Measurements from ENCODE around the gene TCEA2. TPM values are rescaled to one million over a fixed set of nuclear protein-coding genes. Genes with fewer than 3 reads are reported as not detected.

Gene TCEA2
- total and polyA plus RNA-seq, 2 donors (not counting 1 experiment from before 2014, with no cell fraction given) = 58.1 to 63.9 TPM

- H3K27me3 Mint-ChIP-seq = no peaks in the 10 kb centered on the region
- Histone ChIP-seq H3K4me1 (ENCODE audit: control insufficient read depth in 2 of 2, insufficient read depth in 2 of 2, low read length in 2 of 2) (peaks cover 26 to 46% of the 10 kb centered on the region in 2 donors), H3K27me3 (replicated peaks in 1 of 4; ENCODE audit: control extremely low read depth in 1 of 4, control insufficient read depth in 3 of 4, insufficient read depth in 4 of 4, low read length in 3 of 4) (peaks cover 0 to 21% (median 5%) of the 10 kb centered on the region in 4 experiments), H3K36me3 (replicated peaks in 1 of 2; ENCODE audit: control extremely low read depth in 1 of 2, control insufficient read depth in 1 of 2, extremely low read depth in 1 of 2, insufficient read depth in 2 of 2, low read length in 1 of 2) (peaks cover 0 to 16% of the 10 kb centered on the region in 2 experiments), H3K4me3 (ENCODE audit: control extremely low read depth in 1 of 5, extremely low read depth in 1 of 5, insufficient read depth in 1 of 5, low read depth in 2 of 5, low read length in 4 of 5) (no peak overlapping the region), H3K9ac (ENCODE audit: low read length) (no peak overlapping the region), H3K27ac (ENCODE audit: low read length in 2 of 2) (no peak overlapping the region), H4K20me1 (ENCODE audit: control insufficient read depth, insufficient read depth, low read length, poor library complexity, severe bottlenecking) (no peaks in the 10 kb centered on the region), H3K79me2 (ENCODE audit: control insufficient read depth, insufficient read depth, low read length) (peaks cover 5% of the 10 kb centered on the region), H3K4me2 (replicated peaks; ENCODE audit: low read depth, low read length, poor library complexity, severe bottlenecking) (no peak overlapping the region), H2AFZ (ENCODE audit: insufficient read depth, low read depth, low read length, poor library complexity, severe bottlenecking) (no peak overlapping the region), H3K9me3 (ENCODE audit: control extremely low read depth in 1 of 3, control insufficient read depth in 2 of 3, insufficient read depth in 1 of 3, low read length in 2 of 3) (peaks cover 0 to 4% (median 0%) of the 10 kb centered on the region in 3 donors)
- TF ChIP-seq EZH2 (IDR thresholded peaks at IDR 0.05; ENCODE audit: borderline replicate concordance, insufficient read depth, low read depth, low read length, poor library complexity, severe bottlenecking) = no peak
- TF ChIP-seq, protein P1, sequence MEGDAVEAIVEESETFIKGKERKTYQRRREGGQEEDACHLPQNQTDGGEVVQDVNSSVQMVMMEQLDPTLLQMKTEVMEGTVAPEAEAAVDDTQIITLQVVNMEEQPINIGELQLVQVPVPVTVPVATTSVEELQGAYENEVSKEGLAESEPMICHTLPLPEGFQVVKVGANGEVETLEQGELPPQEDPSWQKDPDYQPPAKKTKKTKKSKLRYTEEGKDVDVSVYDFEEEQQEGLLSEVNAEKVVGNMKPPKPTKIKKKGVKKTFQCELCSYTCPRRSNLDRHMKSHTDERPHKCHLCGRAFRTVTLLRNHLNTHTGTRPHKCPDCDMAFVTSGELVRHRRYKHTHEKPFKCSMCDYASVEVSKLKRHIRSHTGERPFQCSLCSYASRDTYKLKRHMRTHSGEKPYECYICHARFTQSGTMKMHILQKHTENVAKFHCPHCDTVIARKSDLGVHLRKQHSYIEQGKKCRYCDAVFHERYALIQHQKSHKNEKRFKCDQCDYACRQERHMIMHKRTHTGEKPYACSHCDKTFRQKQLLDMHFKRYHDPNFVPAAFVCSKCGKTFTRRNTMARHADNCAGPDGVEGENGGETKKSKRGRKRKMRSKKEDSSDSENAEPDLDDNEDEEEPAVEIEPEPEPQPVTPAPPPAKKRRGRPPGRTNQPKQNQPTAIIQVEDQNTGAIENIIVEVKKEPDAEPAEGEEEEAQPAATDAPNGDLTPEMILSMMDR (IDR thresholded peaks at IDR 0.05) = no peak
- H3K4me1 Mint-ChIP-seq = peaks cover 45% of the 10 kb centered on the region
- peaks cover 3% of the 10 kb centered on the region for H3K9me3 Mint-ChIP-seq (ENCODE audit: insufficient read depth)
- CTCF ChIA-PET = interaction anchor here (1.5 to 5.8 kb wide), 4 partner anchors 14 to 59 kb away, joined by 5 to 76 read pairs (median 46); partner anchors contain the start of genes LKAAEAR1, OPRL1 and RGS19
- WGBS (ENCODE audit: insufficient coverage) = 98% methylated on average over 28 of the region's 28 CpGs
- POLR2A ChIA-PET = interaction anchor here (1.2 to 2.4 kb wide), 3 partner anchors 12 to 22 kb away, joined by 3 to 24 read pairs (median 21); partner anchors contain the start of gene LKAAEAR1
- ATAC-seq (ENCODE audit: low read depth) (no peak), DNase-seq (no peak)
- no peak overlapping the region for H3K27ac Mint-ChIP-seq
- intact Hi-C loops (cut with micrococcal nuclease) = no loop called here
- no peak overlapping the region for H3K4me3 Mint-ChIP-seq
Observed at GRCh38 chr20:64098471-64099013, 35.5 kb downstream of the TCEA2 start.

Data from B cell (primary cell).